Measurements from ENCODE around the gene LTBP3.

The LTBP3 gene

DNA sequence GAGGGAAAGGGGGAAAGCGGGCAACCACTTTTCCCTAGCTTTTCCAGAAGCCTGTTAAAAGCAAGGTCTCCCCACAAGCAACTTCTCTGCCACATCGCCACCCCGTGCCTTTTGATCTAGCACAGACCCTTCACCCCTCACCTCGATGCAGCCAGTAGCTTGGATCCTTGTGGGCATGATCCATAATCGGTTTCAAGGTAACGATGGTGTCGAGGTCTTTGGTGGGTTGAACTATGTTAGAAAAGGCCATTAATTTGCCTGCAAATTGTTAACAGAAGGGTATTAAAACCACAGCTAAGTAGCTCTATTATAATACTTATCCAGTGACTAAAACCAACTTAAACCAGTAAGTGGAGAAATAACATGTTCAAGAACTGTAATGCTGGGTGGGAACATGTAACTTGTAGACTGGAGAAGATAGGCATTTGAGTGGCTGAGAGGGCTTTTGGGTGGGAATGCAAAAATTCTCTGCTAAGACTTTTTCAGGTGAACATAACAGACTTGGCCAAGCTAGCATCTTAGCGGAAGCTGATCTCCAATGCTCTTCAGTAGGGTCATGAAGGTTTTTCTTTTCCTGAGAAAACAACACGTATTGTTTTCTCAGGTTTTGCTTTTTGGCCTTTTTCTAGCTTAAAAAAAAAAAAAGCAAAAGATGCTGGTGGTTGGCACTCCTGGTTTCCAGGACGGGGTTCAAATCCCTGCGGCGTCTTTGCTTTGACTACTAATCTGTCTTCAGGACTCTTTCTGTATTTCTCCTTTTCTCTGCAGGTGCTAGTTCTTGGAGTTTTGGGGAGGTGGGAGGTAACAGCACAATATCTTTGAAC is 52.5 kb downstream of the LTBP3 start:
- DNase-seq: no peak

DNA sequence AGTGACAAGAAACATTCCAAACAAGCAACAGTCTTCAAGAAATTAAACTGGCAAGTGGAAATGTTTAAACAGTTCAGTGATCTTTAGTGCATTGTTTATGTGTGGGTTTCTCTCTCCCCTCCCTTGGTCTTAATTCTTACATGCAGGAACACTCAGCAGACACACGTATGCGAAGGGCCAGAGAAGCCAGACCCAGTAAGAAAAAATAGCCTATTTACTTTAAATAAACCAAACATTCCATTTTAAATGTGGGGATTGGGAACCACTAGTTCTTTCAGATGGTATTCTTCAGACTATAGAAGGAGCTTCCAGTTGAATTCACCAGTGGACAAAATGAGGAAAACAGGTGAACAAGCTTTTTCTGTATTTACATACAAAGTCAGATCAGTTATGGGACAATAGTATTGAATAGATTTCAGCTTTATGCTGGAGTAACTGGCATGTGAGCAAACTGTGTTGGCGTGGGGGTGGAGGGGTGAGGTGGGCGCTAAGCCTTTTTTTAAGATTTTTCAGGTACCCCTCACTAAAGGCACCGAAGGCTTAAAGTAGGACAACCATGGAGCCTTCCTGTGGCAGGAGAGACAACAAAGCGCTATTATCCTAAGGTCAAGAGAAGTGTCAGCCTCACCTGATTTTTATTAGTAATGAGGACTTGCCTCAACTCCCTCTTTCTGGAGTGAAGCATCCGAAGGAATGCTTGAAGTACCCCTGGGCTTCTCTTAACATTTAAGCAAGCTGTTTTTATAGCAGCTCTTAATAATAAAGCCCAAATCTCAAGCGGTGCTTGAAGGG is 53.3 kb downstream of the LTBP3 start:
- no peak for DNase-seq

DNA sequence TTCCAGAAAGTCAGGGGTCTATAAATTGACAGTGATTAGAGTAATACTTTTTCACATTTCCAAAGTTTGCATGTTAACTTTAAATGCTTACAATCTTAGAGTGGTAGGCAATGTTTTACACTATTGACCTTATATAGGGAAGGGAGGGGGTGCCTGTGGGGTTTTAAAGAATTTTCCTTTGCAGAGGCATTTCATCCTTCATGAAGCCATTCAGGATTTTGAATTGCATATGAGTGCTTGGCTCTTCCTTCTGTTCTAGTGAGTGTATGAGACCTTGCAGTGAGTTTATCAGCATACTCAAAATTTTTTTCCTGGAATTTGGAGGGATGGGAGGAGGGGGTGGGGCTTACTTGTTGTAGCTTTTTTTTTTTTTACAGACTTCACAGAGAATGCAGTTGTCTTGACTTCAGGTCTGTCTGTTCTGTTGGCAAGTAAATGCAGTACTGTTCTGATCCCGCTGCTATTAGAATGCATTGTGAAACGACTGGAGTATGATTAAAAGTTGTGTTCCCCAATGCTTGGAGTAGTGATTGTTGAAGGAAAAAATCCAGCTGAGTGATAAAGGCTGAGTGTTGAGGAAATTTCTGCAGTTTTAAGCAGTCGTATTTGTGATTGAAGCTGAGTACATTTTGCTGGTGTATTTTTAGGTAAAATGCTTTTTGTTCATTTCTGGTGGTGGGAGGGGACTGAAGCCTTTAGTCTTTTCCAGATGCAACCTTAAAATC is 54.0 kb downstream of the LTBP3 start:
- DNase-seq: no peak

- DNase-seq: no peak
Measured at GRCh38 chr11:65503368-65503948, 54.7 kb downstream of the LTBP3 start.

GRCh38 chr11:65502555-65503367 is 55.4 kb downstream of the LTBP3 start:
- DNase-seq: no peak

DNA sequence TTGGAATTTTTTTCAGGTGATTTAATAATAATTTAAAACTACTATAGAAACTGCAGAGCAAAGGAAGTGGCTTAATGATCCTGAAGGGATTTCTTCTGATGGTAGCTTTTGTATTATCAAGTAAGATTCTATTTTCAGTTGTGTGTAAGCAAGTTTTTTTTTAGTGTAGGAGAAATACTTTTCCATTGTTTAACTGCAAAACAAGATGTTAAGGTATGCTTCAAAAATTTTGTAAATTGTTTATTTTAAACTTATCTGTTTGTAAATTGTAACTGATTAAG is 55.9 kb downstream of the LTBP3 start:
- DNase-seq: no peak

DNA sequence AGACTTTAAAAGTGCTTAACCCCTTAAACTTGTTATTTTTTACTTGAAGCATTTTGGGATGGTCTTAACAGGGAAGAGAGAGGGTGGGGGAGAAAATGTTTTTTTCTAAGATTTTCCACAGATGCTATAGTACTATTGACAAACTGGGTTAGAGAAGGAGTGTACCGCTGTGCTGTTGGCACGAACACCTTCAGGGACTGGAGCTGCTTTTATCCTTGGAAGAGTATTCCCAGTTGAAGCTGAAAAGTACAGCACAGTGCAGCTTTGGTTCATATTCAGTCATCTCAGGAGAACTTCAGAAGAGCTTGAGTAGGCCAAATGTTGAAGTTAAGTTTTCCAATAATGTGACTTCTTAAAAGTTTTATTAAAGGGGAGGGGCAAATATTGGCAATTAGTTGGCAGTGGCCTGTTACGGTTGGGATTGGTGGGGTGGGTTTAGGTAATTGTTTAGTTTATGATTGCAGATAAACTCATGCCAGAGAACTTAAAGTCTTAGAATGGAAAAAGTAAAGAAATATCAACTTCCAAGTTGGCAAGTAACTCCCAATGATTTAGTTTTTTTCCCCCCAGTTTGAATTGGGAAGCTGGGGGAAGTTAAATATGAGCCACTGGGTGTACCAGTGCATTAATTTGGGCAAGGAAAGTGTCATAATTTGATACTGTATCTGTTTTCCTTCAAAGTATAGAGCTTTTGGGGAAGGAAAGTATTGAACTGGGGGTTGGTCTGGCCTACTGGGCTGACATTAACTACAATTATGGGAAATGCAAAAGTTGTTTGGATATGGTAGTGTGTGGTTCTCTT is 56.5 kb downstream of the LTBP3 start:
- DNase-seq: no peak

DNA sequence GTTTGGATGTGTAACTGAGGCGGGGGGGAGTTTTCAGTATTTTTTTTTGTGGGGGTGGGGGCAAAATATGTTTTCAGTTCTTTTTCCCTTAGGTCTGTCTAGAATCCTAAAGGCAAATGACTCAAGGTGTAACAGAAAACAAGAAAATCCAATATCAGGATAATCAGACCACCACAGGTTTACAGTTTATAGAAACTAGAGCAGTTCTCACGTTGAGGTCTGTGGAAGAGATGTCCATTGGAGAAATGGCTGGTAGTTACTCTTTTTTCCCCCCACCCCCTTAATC is 57.0 kb downstream of the LTBP3 start:
- DNase-seq: no peak

DNA sequence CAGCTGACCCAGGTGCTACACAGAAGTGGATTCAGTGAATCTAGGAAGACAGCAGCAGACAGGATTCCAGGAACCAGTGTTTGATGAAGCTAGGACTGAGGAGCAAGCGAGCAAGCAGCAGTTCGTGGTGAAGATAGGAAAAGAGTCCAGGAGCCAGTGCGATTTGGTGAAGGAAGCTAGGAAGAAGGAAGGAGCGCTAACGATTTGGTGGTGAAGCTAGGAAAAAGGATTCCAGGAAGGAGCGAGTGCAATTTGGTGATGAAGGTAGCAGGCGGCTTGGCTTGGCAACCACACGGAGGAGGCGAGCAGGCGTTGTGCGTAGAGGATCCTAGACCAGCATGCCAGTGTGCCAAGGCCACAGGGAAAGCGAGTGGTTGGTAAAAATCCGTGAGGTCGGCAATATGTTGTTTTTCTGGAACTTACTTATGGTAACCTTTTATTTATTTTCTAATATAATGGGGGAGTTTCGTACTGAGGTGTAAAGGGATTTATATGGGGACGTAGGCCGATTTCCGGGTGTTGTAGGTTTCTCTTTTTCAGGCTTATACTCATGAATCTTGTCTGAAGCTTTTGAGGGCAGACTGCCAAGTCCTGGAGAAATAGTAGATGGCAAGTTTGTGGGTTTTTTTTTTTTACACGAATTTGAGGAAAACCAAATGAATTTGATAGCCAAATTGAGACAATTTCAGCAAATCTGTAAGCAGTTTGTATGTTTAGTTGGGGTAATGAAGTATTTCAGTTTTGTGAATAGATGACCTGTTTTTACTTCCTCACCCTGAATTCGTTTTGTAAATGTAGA is 57.6 kb downstream of the LTBP3 start:
- DNase-seq: peak; percentile 55

DNA sequence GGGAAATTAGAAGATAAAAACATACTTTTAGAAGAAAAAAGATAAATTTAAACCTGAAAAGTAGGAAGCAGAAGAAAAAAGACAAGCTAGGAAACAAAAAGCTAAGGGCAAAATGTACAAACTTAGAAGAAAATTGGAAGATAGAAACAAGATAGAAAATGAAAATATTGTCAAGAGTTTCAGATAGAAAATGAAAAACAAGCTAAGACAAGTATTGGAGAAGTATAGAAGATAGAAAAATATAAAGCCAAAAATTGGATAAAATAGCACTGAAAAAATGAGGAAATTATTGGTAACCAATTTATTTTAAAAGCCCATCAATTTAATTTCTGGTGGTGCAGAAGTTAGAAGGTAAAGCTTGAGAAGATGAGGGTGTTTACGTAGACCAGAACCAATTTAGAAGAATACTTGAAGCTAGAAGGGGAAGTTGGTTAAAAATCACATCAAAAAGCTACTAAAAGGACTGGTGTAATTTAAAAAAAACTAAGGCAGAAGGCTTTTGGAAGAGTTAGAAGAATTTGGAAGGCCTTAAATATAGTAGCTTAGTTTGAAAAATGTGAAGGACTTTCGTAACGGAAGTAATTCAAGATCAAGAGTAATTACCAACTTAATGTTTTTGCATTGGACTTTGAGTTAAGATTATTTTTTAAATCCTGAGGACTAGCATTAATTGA is 58.3 kb downstream of the LTBP3 start:
- DNase-seq: no peak

DNA sequence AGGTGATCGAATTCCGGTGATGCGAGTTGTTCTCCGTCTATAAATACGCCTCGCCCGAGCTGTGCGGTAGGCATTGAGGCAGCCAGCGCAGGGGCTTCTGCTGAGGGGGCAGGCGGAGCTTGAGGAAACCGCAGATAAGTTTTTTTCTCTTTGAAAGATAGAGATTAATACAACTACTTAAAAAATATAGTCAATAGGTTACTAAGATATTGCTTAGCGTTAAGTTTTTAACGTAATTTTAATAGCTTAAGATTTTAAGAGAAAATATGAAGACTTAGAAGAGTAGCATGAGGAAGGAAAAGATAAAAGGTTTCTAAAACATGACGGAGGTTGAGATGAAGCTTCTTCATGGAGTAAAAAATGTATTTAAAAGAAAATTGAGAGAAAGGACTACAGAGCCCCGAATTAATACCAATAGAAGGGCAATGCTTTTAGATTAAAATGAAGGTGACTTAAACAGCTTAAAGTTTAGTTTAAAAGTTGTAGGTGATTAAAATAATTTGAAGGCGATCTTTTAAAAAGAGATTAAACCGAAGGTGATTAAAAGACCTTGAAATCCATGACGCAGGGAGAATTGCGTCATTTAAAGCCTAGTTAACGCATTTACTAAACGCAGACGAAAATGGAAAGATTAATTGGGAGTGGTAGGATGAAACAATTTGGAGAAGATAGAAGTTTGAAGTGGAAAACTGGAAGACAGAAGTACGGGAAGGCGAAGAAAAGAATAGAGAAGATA is 59.0 kb downstream of the LTBP3 start, which contains the start of gene MALAT1:
MALAT1 (plus strand) TSS at position 69 of the 736 bp plus-strand sequence.
- peak; percentile 94 for DNase-seq

- DNase-seq: no peak
Measured at GRCh38 chr11:65498727-65498976, 59.5 kb downstream of the LTBP3 start.

GRCh38 chr11:65498042-65498726 is 60.0 kb downstream of the LTBP3 start:
- peak; percentile 65 for DNase-seq

GRCh38 chr11:65497141-65498041 is 60.8 kb downstream of the LTBP3 start:
- peak; percentile 98 for DNase-seq

DNA sequence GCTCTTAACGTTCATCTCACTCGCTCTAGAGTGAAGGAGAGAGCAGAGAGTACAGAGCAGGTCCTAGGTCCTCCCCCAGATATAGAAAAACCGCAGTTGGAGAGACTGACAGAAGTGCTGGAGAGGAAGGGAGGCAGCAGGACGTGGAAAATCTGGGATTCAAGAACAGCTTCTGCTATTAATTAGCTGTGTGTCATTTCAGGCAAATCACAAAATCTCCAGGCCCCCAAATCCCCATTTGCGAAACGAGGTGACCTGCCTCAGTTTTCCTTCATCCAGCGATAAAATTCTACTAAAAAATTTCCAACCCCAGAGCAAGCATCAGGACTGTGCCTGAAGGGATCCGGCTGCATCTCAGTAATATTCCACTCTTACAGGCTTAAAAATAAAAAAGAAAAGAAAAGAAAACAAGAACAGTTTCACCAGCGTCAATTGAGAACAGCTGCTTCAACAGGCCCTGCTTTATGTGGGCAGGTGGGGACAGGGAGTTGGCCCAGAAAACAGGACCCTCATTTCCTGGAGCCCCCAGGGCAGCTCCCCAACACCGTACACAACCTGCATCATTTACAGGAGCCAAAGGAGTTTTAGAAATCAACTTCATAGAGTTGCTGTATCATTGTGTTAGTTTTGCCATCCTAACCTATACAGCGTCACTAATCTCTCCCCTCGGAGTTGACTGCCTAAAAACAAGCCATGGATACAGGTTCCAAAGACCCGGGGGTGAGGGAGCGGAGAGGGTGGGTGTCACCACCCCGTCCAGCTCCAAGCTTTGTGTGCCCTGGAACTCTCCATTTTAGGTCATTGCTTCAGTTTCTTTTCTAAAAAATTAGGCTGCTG is 61.6 kb downstream of the LTBP3 start:
- no peak for DNase-seq

GRCh38 chr11:65493367-65494176 is 64.6 kb downstream of the LTBP3 start:
- no peak for DNase-seq

Measured in activated naive CD4-positive, alpha-beta T cell treated with Interleukin-2 at 50 U/mL for 16 hours (primary cell).